HEK293 (cell line): ENCODE results near the gene MUC13.

Source experiments
- CTCF ChIA-PET: fragments of 350-600 bp; formaldehyde crosslinking; extraction: SDS; loops from one replicate; lab custom pipeline; 2021; ENCODE audit warnings: antibody characterized with exemption; lab: Yijun Ruan, JAX
- POLR2A ChIA-PET: fragments of 300-600 bp; formaldehyde crosslinking; extraction: SDS; loops from one replicate; lab custom pipeline; 2020; ENCODE audit warnings: antibody characterized with exemption, inconsistent platforms; lab: Yijun Ruan, JAX
- H3K27ac ChIP-seq: fragments of 200-500 bp; sonication (Bioruptor generic); 2 replicates; pipeline ENCODE4 v1.5.1; 2014; ENCODE audit warnings: low read depth, low read length, control low read depth, inconsistent platforms; ENCODE audit errors: extremely low read depth
- H3K36me3 ChIP-seq, 2 experiments: fragments of 200-500 bp in 1 of 2; sonication (Bioruptor generic) in 1 of 2; 1 replicate in 1 of 2; 2 replicates in 1 of 2; pipeline ENCODE4 v1.5.1; 2014 to 2017; ENCODE audit warnings: inconsistent platforms in 2 of 2, low read length in 2 of 2; ENCODE audit not compliant: control insufficient read depth in 2 of 2, insufficient read depth in 1 of 2
- H3K4me1 ChIP-seq: fragments of 200-500 bp; sonication (Bioruptor generic); 2 replicates; pipeline ENCODE4 v1.5.1; 2014; ENCODE audit warnings: mild to moderate bottlenecking, low read length, inconsistent platforms; ENCODE audit not compliant: control insufficient read depth, insufficient read depth
- H3K4me3 ChIP-seq: 2 replicates; pipeline ENCODE4 v1.5.1; 2011; ENCODE audit warnings: low read depth, mild to moderate bottlenecking, control low read depth, low read length, moderate library complexity
- H3K9me3 ChIP-seq: fragments of 200-500 bp; sonication (Bioruptor generic); 2 replicates; pipeline ENCODE4 v1.5.1; 2014; ENCODE audit warnings: low read depth, low read length, inconsistent platforms; ENCODE audit not compliant: control insufficient read depth, insufficient read depth
- GLI4 ChIP-seq: fragments of 450-650 bp; formaldehyde crosslinking; IDR thresholded peaks from 2 replicates; pipeline ENCODE4 v1.5.1; 2016; ENCODE audit warnings: missing biosample characterization, missing genetic modification characterization
- GLIS2 ChIP-seq: fragments of 450-650 bp; formaldehyde crosslinking; IDR thresholded peaks from 2 replicates; pipeline ENCODE4 v1.5.1; 2016; ENCODE audit warnings: missing biosample characterization, missing genetic modification characterization
- INSM2 ChIP-seq: fragments of 450-650 bp; formaldehyde crosslinking; IDR thresholded peaks from 2 replicates; pipeline ENCODE4 v1.5.1; 2016; ENCODE audit warnings: missing biosample characterization, missing genetic modification characterization
- KLF1 ChIP-seq: fragments of 450-650 bp; formaldehyde crosslinking; IDR thresholded peaks from 2 replicates; pipeline ENCODE4 v1.5.1; 2016; ENCODE audit warnings: missing biosample characterization, missing genetic modification characterization
- KLF7 ChIP-seq: fragments of 450-650 bp; formaldehyde crosslinking; IDR thresholded peaks from 2 replicates; pipeline ENCODE4 v1.5.1; 2016; ENCODE audit warnings: missing biosample characterization, missing genetic modification characterization, borderline replicate concordance
- PATZ1 ChIP-seq: fragments of 450-650 bp; formaldehyde crosslinking; IDR thresholded peaks from 2 replicates; pipeline ENCODE4 v1.5.1; 2016; ENCODE audit warnings: missing biosample characterization, missing genetic modification characterization
- RBAK ChIP-seq: fragments of 450-650 bp; formaldehyde crosslinking; IDR thresholded peaks from 2 replicates; pipeline ENCODE4 v1.5.1; 2016; ENCODE audit warnings: missing biosample characterization, missing genetic modification characterization
- SETDB1 ChIP-seq: IDR thresholded peaks from one replicate; pipeline ENCODE4 v1.6.1; 2017; ENCODE audit warnings: mild to moderate bottlenecking, low read length, moderate library complexity, mixed read lengths; ENCODE audit not compliant: insufficient read length
- ZBTB10 ChIP-seq: fragments of 450-650 bp; formaldehyde crosslinking; IDR thresholded peaks from 2 replicates; pipeline ENCODE4 v1.5.1; 2016; ENCODE audit warnings: missing biosample characterization, missing genetic modification characterization
- ZEB2 ChIP-seq: fragments of 450-650 bp; formaldehyde crosslinking; IDR thresholded peaks from 2 replicates; pipeline ENCODE4 v1.5.1; 2016; ENCODE audit warnings: missing biosample characterization, missing genetic modification characterization
- ZNF133 ChIP-seq: fragments of 450-650 bp; formaldehyde crosslinking; IDR thresholded peaks from 2 replicates; pipeline ENCODE4 v1.5.1; 2016; ENCODE audit warnings: missing biosample characterization, missing genetic modification characterization
- ZNF26 ChIP-seq: fragments of 450-650 bp; formaldehyde crosslinking; IDR thresholded peaks from 2 replicates; pipeline ENCODE4 v1.5.1; 2016; ENCODE audit warnings: missing biosample characterization, missing genetic modification characterization
- ZNF501 ChIP-seq: fragments of 450-650 bp; formaldehyde crosslinking; IDR thresholded peaks from 2 replicates; pipeline ENCODE4 v1.5.1; 2016; ENCODE audit warnings: missing biosample characterization, missing genetic modification characterization
- ZNF558 ChIP-seq: fragments of 450-650 bp; formaldehyde crosslinking; IDR thresholded peaks from 2 replicates; pipeline ENCODE4 v1.5.1; 2016; ENCODE audit warnings: missing biosample characterization, missing genetic modification characterization
- ZNF571 ChIP-seq: fragments of 450-650 bp; formaldehyde crosslinking; IDR thresholded peaks from 2 replicates; pipeline ENCODE4 v1.5.0; 2017; ENCODE audit warnings: missing biosample characterization, missing genetic modification characterization
- ZNF585B ChIP-seq: fragments of 450-650 bp; formaldehyde crosslinking; IDR thresholded peaks from 2 replicates; pipeline ENCODE4 v1.5.1; 2016; ENCODE audit warnings: missing biosample characterization, missing genetic modification characterization
- ZNF629 ChIP-seq: fragments of 450-650 bp; formaldehyde crosslinking; IDR thresholded peaks from 2 replicates; pipeline ENCODE4 v1.5.1; 2017; ENCODE audit warnings: missing biosample characterization, missing genetic modification characterization
- ZNF704 ChIP-seq: fragments of 450-650 bp; formaldehyde crosslinking; IDR thresholded peaks from 2 replicates; pipeline ENCODE4 v1.5.1; 2016; ENCODE audit warnings: missing biosample characterization, missing genetic modification characterization
- ZXDB ChIP-seq: fragments of 450-650 bp; formaldehyde crosslinking; IDR thresholded peaks from 2 replicates; pipeline ENCODE4 v1.5.1; 2016; ENCODE audit warnings: missing biosample characterization, missing genetic modification characterization

Gene MUC13

GRCh38 chr3:124939661-124940060 lies 5.1 kb upstream of the MUC13 start:
- no peaks in the 10 kb centered on the region for H3K4me1 ChIP-seq
- H3K9me3 ChIP-seq = no peaks in the 10 kb centered on the region
- no peak overlapping the region for H3K4me3 ChIP-seq
- no peaks in the 10 kb centered on the region for H3K36me3 ChIP-seq
- no peak for TF ChIP-seq ZNF571 (tag by site-specific recombination)
- no peak for TF ChIP-seq ZNF704 (tag by site-specific recombination)
- no peak for TF ChIP-seq RBAK (tag by site-specific recombination)
- TF ChIP-seq ZEB2 (tag by site-specific recombination) = no peak
- TF ChIP-seq GLI4 (tag by site-specific recombination) = no peak
- no peak for TF ChIP-seq ZNF501 (tag by site-specific recombination)
- TF ChIP-seq ZNF133 (tag by site-specific recombination) = no peak
- TF ChIP-seq ZNF585B (tag by site-specific recombination) = no peak
- no peak for TF ChIP-seq KLF7 (tag by site-specific recombination)
- TF ChIP-seq INSM2 (tag by site-specific recombination) = no peak
- no peak for TF ChIP-seq PATZ1 (tag by site-specific recombination)
- TF ChIP-seq ZNF26 (tag by site-specific recombination) = no peak
- no peak for TF ChIP-seq SETDB1
- TF ChIP-seq KLF1 = no peak
- no peak for TF ChIP-seq GLIS2 (tag by site-specific recombination)
- TF ChIP-seq ZNF558 = no peak
- no peak for TF ChIP-seq ZBTB10 (tag by site-specific recombination)
- no peak for TF ChIP-seq ZNF629 (tag by site-specific recombination)
- no peak for TF ChIP-seq ZXDB (tag by site-specific recombination)
- POLR2A ChIA-PET = no interaction called here
- CTCF ChIA-PET = interaction anchor here (0.8 to 1.3 kb wide), 2 partner anchors 16 to 38 kb away, joined by 3 to 8 read pairs; no protein-coding TSS in a partner anchor
- no peak overlapping the region for H3K27ac ChIP-seq
